ENCODE measurements around the gene EDA2R.

GRCh38 chrX:66547847-66548369 is 91.0 kb downstream of the EDA2R start:
- TF ChIP-seq GATA2 (IDR thresholded peaks at IDR 0.05; ENCODE audit: low read depth, low read length) (no peak), GATA3 (IDR thresholded peaks at IDR 0.05; ENCODE audit: low read depth, low read length) (no peak)

Measured in SH-SY5Y (cell line).